GM23248 (cell line): Measurements from ENCODE around the gene PHLDB1.

Experiments used
- EZH2 ChIP-seq: fragments of 200-600 bp; sonication (generic); IDR thresholded peaks from 2 replicates; pipeline ENCODE4 v1.6.1; 2018; ENCODE audit warnings: antibody characterized with exemption, mild to moderate bottlenecking; ENCODE audit not compliant: insufficient read depth, poor library complexity, severe bottlenecking
- EZH2phosphoT487 ChIP-seq: fragments of 200-600 bp; sonication (generic); IDR thresholded peaks from 2 replicates; pipeline ENCODE4 v1.6.1; 2018; ENCODE audit warnings: antibody characterized with exemption, moderate library complexity, mild to moderate bottlenecking, low read depth; ENCODE audit not compliant: insufficient read depth

DNA sequence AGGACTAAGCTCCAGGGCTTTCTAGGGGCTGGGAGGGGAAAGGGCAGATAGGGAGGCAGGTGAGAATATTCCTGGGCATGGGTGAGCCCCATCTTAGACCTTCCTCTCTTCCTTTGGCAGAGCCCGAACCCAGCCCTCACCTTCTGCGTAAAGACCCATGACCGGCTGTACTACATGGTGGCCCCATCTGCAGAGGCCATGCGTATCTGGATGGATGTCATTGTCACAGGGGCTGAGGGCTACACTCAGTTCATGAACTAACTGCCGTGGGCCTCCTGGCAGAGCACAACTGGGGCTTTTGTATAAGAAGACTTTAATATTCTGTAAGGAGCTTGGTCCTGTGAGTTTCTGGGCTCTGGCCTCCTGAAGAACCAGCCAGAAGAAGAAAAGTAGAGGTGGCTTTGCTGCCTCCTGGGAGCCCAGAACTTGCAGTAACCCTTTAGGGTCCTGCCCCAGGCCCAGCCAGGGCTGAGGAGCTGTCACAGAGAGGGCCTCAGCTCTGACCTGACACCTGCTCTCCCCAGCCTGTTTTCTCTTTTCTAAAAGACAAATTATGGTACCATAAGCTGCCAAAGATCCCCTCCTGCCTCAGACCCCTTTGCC, 49.2 kb downstream of the PHLDB1 start:
- no peak for TF ChIP-seq EZH2
- TF ChIP-seq EZH2phosphoT487 = no peak
